GM12872 (cell line): Measurements from ENCODE around the gene SUN3.

Source experiments
- TF ChIP-seq, protein P1 (sequence below): IDR thresholded peaks from 3 replicates; pipeline ENCODE4 v1.5.1; 2011; ENCODE audit warnings: low read depth, mild to moderate bottlenecking, low read length, moderate library complexity; ENCODE audit not compliant: insufficient read depth

The SUN3 gene

DNA sequence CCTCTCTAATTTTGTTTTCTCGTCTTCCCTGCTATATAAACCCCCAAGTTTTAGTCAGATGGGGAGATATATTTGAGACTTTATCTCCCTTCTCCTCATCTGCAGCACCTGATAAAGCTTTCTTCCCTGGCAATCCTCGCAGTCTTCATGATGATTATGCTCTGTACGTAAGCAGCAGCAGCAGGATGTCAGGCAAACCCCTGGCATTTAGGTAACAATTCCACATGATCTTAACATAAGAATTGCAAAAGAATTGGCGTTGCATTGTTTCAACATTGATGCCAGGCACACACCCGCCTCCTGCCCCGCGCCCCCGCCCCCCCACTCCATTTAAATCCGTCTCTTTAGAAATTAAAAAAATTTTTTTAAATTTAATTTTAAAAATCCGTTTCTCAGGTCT is 86.8 kb downstream of the SUN3 start:
- TF ChIP-seq, protein P1, sequence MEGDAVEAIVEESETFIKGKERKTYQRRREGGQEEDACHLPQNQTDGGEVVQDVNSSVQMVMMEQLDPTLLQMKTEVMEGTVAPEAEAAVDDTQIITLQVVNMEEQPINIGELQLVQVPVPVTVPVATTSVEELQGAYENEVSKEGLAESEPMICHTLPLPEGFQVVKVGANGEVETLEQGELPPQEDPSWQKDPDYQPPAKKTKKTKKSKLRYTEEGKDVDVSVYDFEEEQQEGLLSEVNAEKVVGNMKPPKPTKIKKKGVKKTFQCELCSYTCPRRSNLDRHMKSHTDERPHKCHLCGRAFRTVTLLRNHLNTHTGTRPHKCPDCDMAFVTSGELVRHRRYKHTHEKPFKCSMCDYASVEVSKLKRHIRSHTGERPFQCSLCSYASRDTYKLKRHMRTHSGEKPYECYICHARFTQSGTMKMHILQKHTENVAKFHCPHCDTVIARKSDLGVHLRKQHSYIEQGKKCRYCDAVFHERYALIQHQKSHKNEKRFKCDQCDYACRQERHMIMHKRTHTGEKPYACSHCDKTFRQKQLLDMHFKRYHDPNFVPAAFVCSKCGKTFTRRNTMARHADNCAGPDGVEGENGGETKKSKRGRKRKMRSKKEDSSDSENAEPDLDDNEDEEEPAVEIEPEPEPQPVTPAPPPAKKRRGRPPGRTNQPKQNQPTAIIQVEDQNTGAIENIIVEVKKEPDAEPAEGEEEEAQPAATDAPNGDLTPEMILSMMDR: no peak

DNA sequence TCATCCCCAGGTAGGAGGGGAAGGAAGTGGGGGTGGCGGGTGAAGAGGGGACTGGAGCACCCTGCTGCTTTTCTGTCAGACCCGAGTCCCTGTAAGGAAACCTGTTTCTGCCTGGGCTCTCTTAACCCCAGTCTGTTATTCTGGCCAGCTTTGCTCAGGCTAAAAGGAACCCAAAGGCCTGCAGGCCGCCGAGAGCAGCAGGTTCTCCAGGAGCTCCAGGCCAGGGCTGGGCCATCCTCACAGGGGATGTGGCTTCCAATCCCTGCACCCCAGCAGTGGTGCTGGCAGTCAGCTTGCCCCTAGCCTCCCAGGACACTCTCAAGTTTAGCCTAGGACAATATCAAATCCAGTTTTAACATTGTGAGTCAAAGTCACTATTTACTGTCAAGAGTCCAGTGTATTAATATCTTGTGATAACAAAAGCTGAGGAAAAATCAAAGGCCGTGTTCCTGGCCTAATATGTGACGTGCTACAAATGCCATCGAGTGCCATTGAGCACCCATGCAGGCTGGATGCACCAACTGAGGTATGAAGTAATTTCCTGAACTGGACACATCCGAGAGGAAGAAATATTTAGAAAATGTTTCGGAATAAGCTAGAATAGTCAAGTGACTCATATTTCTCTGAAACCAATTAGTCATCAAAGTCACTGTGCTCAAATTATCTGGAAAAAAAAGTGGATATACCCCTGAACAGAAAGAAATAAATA is 87.6 kb downstream of the SUN3 start:
- TF ChIP-seq, protein P1: no peak

GRCh38 chr7:47940088-47941013 is 88.6 kb downstream of the SUN3 start:
- TF ChIP-seq, protein P1: no peak

- TF ChIP-seq, protein P1: no peak
Observed at GRCh38 chr7:47939425-47940036, 89.4 kb downstream of the SUN3 start.

DNA sequence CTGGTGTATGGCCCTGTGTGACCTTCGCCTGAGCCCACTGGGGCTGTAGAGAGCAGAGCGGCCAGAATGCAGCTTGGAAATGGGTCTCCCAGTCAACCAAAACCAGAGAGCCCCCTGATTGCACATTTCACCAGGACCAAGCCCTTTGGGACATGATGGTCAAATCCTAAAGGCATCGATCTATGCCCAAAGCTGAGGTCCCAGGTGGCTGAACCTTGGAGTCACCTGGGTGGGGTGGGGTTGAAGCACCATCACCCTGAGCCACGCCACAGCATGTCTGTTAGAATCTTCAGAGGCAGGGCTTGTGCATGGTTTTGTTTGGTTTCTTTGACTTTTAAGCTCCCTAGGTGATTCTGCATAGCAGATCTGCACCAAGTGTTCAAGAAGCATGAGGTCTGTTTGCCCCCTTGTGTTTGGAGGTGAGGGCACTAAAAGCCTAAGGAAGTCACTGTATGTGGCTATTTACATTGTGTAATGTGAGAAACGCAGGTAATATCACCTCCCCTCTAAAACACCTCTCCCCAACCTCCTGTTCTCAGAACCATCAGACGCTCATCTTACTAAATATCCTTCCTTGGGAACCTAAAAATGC is 90.2 kb downstream of the SUN3 start:
- TF ChIP-seq, protein P1: peak; percentile 35; the same call in 1 of the 3 replicates

DNA sequence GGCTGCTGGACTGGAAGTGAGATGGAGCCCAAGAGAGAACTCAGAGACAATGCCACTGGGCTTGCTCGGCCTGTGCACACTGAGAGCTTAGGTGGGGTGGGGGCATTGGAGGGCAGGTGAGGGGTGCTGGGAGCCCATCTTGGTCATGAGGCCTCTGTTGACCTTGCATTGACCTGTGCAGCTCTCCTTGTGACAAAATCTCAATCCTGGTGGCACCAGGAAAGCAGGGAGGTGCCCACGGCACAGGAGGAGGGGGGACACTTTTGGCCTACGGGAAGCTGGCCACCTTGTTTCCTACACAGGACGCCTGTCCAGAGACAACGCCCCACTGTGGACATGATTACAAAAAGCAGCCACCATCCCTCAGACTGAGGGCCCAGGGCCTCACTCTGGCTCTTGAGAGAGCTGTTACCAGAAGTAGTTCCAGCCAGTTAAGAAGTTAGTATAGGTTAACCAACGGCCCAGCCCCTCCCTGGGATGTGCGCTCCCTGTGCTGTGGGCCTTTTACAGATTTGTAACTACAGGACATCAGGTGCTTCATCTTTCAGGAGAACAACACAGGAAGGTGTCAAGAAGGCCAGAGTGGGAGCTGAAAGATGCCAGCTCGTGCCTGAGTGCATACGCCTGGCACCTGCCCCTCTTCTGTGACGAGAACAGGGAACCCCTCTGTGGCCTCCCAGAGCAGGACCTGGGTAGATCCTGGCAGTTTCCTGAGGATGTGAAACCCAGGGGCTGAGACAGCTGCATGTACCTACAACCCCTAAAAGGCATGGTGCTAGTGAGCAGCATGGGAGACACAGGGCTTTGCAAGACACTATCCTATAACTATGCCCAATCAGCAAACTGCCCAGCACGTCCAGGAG is 91.0 kb downstream of the SUN3 start:
- TF ChIP-seq, protein P1: 0 out of 3 replicates have a peak, but pooled peaks have one; percentile 24
